ENCODE measurements around the gene CACHD1. TPM values are rescaled to one million over a fixed set of nuclear protein-coding genes. Genes with fewer than 3 reads are reported as not detected.
A peak's percentile ranks its signal among the peaks of the same experiment; 100 is the strongest.

CACHD1 gene
- total RNA-seq, 1 experiment from 2014 or later = under 0.01 TPM

GRCh38 chr1:64523413-64524337 lies 53.7 kb downstream of the CACHD1 start:
- no peak for DNase-seq (ENCODE audit: low read depth)

- no peak for DNase-seq (ENCODE audit: low read depth)
Measured at GRCh38 chr1:64524614-64525013, 54.7 kb downstream of the CACHD1 start.

- DNase-seq (ENCODE audit: low read depth) = no peak
Measured at GRCh38 chr1:64525116-64525686, 55.3 kb downstream of the CACHD1 start.

DNA sequence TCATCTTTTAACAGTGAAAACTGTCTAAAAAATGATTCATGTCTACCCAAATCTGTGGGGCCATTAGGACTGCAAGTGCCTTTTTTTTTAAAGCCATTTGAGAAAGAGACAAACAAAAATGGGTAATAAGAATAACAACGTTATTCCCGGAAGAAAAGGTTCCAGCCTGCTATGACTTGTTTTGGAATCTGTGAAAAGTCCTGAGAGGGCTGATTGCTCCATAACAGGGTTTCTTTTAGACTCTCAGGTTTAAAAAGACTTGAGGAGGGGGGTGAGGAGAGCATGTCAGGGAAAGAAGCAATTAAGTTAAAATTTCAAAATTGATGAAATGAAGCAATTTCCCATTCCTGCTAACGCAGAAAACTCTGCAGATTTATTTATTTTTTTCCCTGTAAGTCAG lies 56.4 kb downstream of the CACHD1 start:
- DNase-seq (ENCODE audit: low read depth) = no peak

DNA sequence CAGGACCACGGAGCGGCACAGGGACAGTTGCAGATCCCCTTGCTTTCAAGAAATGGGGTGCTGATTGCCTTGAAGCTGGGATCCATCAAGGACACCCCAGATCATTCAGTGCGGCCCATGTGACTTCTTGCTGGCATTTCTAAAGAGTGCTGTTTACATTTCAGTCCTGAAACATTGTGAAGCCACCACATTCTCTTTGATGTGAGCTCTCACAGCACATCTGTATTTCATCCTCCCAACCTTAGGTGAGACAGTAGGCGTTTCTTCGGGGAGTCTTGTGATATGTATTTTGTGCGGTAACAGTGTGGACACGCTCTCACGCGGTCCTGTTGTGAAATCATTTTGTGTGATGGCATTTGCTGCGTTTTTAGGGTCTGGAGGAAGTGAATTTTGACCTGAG lies 57.2 kb downstream of the CACHD1 start:
- DNase-seq (ENCODE audit: low read depth) = no peak

GRCh38 chr1:64527786-64528185 lies 57.9 kb downstream of the CACHD1 start:
- DNase-seq (ENCODE audit: low read depth) = no peak

- no peak for DNase-seq (ENCODE audit: low read depth)
Measured at GRCh38 chr1:64530969-64531692, 61.2 kb downstream of the CACHD1 start.

GRCh38 chr1:64532646-64533045 lies 62.7 kb downstream of the CACHD1 start:
- DNase-seq (ENCODE audit: low read depth) = no peak

DNA sequence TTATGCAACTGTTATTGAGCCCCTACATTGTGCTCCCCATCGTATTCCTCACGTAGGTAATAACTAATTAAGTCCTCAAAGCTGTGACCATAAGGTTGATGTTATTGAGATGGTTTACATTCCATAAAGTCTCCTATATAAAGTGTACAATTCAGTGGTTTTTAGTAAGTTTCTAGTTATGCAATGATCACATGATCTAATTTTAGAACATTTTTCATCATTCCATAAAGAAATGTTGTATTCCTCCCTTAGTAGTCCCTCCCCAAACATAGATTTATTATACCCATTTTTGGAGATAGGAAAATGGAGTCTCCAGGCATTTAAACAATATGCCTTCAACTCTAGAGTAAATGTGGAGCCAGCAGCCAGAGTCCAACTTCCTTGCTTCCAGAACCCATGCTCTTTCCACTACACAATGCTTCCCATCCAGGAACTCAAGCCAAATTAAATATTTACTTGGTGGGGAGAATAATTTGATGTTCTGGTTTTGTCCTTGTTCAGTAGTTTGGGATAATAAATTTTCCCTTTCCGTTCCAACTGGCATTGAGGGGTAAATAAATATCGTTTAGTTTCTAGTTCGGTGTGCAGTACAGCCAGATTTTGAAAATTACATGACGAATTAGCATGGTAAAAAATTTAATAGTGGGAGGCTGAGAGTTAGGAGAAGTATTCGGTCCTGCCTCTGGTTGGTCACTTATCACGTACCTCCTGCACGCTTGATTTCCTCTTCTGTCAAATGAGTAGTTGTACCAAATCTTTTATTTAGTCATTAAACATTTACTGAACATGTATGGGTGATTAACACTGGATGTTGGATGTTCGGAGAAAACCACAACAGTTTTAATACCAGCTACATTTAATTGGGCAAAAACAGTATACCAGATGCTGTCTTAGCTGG lies 66.3 kb downstream of the CACHD1 start:
- no peak for DNase-seq (ENCODE audit: low read depth)

GRCh38 chr1:64536836-64537490 lies 67.0 kb downstream of the CACHD1 start:
- no peak for DNase-seq (ENCODE audit: low read depth)

DNA sequence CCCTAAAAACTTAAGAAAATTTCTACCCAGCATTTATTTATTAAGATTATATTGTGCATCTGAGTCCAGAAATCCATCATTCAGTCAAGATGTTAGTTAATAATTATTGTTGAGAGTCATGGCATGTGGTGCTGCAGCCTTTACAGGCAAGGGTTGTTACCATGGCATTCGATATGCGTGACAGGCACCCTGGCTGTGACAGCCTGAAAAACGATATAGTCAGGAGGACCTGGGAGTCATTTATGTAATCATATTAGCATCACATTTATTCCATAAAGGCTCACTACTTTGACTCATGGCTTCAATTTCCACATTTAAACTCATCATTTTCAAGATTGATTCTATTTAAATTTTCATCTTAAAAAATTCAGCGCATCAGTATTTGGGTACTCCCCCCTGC lies 68.0 kb downstream of the CACHD1 start:
- no peak for DNase-seq (ENCODE audit: low read depth)

DNA sequence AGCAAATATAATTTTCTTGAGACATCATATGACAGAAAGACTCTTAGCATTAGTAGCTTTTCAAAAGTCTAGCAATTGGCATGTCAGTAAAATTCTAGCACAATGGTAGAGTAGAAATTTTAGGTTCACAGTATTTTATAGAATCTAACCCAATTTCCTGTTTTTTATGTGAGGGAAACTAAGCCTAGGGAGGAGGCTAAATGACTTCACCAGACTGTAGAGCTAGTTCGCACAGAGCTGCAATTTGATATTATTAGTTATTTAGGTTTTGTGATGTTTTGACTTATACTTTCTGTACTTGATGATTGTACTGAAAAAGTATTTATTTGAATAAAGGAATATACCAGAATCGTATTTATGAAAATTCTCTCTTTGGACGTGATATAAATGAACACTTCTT lies 68.5 kb downstream of the CACHD1 start:
- no peak for DNase-seq (ENCODE audit: low read depth)

DNA sequence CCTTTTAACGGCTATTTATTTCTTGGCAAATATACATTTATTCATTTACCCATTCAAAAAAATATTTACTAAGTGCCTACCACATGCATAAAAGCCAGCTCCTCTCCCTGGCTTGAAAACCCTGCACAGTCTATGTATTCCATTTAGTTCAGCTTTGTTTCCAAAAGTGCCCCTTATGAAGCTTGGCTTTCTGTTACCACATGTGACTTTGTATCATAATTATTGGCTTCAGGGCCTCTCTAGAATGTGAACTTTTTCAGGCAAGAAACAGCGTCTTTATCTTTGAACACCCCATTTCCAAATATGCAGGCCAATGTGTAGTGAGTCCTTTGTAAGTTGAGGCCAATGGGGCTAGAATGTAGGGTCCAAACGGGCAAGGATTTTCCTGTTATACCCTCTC lies 69.4 kb downstream of the CACHD1 start:
- DNase-seq (ENCODE audit: low read depth) = no peak

GRCh38 chr1:64539781-64540218 lies 69.9 kb downstream of the CACHD1 start:
- DNase-seq (ENCODE audit: low read depth) = no peak

- no peak for DNase-seq (ENCODE audit: low read depth)
Measured at GRCh38 chr1:64540265-64540791, 70.4 kb downstream of the CACHD1 start.

GRCh38 chr1:64542118-64542517 lies 72.2 kb downstream of the CACHD1 start:
- DNase-seq (ENCODE audit: low read depth) = no peak

- peak; percentile 1 for DNase-seq (ENCODE audit: low read depth)
Measured at GRCh38 chr1:64543831-64544230, 73.9 kb downstream of the CACHD1 start.

DNA sequence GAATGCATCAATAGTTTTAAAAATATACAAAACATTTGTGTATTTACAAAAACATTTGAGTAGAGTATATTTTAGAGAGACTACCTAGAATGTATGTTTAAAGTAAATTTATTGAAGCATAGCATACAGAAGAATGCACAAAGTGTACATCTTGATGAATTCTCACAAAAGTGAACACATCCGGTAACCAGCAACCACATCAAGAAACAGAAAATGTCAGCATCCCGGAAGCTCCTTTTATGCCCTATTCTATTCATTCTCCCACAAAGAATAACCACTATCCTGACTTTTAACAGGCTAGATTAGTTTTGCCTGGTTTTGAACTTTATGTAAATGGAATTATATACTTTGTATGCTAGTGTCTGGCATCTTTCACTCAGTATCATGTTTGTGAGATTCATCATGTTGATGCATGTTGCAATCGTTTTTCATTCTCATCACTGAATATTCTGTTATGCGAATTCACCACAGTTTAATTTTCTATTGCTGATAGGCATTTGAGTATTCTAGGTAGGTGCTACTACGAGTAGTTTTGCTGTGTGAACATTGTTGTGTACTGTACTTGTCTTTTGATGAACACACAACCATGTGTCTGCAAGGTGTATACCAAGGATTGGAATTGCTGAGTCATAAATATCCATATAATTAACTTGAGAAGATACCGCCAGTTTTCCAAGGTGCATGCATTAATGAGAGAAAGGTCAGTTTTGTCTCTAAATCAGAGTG lies 75.4 kb downstream of the CACHD1 start:
- DNase-seq (ENCODE audit: low read depth) = no peak

DNA sequence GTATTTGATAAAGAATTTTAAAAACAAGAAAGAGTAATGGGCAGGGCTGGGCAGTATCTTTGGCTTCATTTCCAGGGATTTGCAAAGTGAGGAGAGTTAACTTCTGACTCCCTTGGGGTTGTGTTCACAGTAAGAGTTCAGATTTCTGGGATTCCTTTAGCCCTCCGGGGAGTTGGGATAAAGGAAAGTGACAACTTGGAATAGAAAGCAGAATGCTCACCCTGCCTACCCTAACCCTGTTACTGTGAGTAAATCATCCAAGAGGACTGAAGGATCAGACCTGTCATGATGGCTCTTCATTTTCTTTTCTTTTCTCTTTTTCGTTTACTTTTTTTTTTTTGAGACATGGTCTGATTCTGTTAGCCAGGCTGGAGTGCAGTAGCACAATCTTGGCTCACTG lies 76.1 kb downstream of the CACHD1 start:
- no peak for DNase-seq (ENCODE audit: low read depth)
